GM23338 (cell line): ENCODE results near the gene ANKRD65. TPM values are rescaled to one million over a fixed set of nuclear protein-coding genes. Genes with fewer than 3 reads are reported as not detected.
"Not testable (repeated sequence)": the region's sequence is repeated elsewhere in the genome, so short reads cannot be mapped to it uniquely, and the experiment has no call there.

Experiments used
- ATAC-seq: fragments of 200-7000 bp; cut with Tn5 transposase; 3 replicates; pipeline ENCODE4 v1.9.1; 2020
- DNase-seq: peaks from one replicate; pipeline ENCODE4 v3.0.0-alpha.2; 2015; ENCODE audit warnings: low spot score
- H2AFZ ChIP-seq: fragments of 200-600 bp; sonication (generic); 2 replicates; pipeline ENCODE4 v1.8.0; 2016; ENCODE audit warnings: antibody characterized with exemption, mild to moderate bottlenecking, moderate library complexity
- H3F3A ChIP-seq: fragments of 200-600 bp; sonication (generic); replicated peaks from 2 replicates; pipeline ENCODE4 v1.8.0; 2017; ENCODE audit warnings: antibody characterized with exemption, mixed run types, low read depth
- H3K27ac ChIP-seq: fragments of 200-600 bp; sonication (generic); 2 replicates; pipeline ENCODE4 v1.6.1; 2016; ENCODE audit warnings: low read depth
- H3K27me3 ChIP-seq: fragments of 200-600 bp; sonication (generic); 2 replicates; pipeline ENCODE4 v1.8.0; 2016; ENCODE audit warnings: mild to moderate bottlenecking, mixed run types, moderate library complexity; ENCODE audit not compliant: insufficient read depth
- H3K36me3 ChIP-seq: fragments of 200-600 bp; sonication (generic); 2 replicates; pipeline ENCODE4 v1.8.0; 2016; ENCODE audit warnings: mild to moderate bottlenecking; ENCODE audit not compliant: insufficient read depth
- H3K4me1 ChIP-seq: fragments of 200-600 bp; sonication (generic); 2 replicates; pipeline ENCODE4 v1.8.0; 2016; ENCODE audit warnings: mild to moderate bottlenecking, moderate library complexity; ENCODE audit not compliant: insufficient read depth
- H3K4me2 ChIP-seq: fragments of 200-600 bp; sonication (generic); 2 replicates; pipeline ENCODE4 v1.7.1; 2017; ENCODE audit warnings: mixed run types
- H3K4me3 ChIP-seq: fragments of 200-600 bp; sonication (generic); 2 replicates; pipeline ENCODE4 v1.6.1; 2016; ENCODE audit warnings: mixed run types
- H3K79me2 ChIP-seq: fragments of 200-600 bp; sonication (generic); replicated peaks from 2 replicates; pipeline ENCODE4 v1.8.0; 2017; ENCODE audit warnings: mild to moderate bottlenecking; ENCODE audit not compliant: insufficient read depth
- H3K9me2 ChIP-seq: fragments of 200-600 bp; sonication (generic); 2 replicates; pipeline ENCODE4 v1.8.0; 2017; ENCODE audit not compliant: insufficient read depth
- H4K20me1 ChIP-seq: fragments of 200-600 bp; sonication (generic); replicated peaks from 2 replicates; pipeline ENCODE4 v1.8.0; 2017; ENCODE audit warnings: mild to moderate bottlenecking; ENCODE audit not compliant: insufficient read depth
- H3K27ac Mint-ChIP-seq: 2 replicates; pipeline ENCODE4 v1.8.0; 2020; ENCODE audit warnings: inconsistent platforms, mild to moderate bottlenecking, moderate library complexity, mixed read lengths
- H3K27me3 Mint-ChIP-seq: 3 replicates; pipeline ENCODE4 v1.8.0; 2022; ENCODE audit warnings: low read depth, mild to moderate bottlenecking, moderate library complexity, mixed read lengths, inconsistent platforms; ENCODE audit not compliant: insufficient read depth, poor library complexity
- H3K36me3 Mint-ChIP-seq: 3 replicates; pipeline ENCODE4 v1.8.0; 2021; ENCODE audit warnings: low read depth, mild to moderate bottlenecking, inconsistent platforms, moderate library complexity, mixed read lengths
- H3K4me1 Mint-ChIP-seq: 3 replicates; pipeline ENCODE4 v1.8.0; 2020; ENCODE audit warnings: mild to moderate bottlenecking, inconsistent platforms, mixed read lengths
- H3K4me3 Mint-ChIP-seq: 3 replicates; pipeline ENCODE4 v1.8.0; 2021; ENCODE audit warnings: moderate library complexity, mild to moderate bottlenecking, inconsistent platforms, mixed read lengths
- H3K9me3 Mint-ChIP-seq: 3 replicates; pipeline ENCODE4 v1.8.0; 2020; ENCODE audit warnings: moderate library complexity, mild to moderate bottlenecking, inconsistent platforms, mixed read lengths
- CREB1 ChIP-seq: fragments of 250-450 bp; sonication (Bioruptor Pico); IDR thresholded peaks from 2 replicates; pipeline ENCODE4 v1.5.0; 2020; ENCODE audit warnings: low read depth, mild to moderate bottlenecking, moderate library complexity
- EZH2 ChIP-seq: fragments of 200-600 bp; sonication (generic); IDR thresholded peaks from one replicate; pipeline ENCODE4 v1.8.0; 2017; ENCODE audit warnings: antibody characterized with exemption, mild to moderate bottlenecking, low read depth; ENCODE audit not compliant: unreplicated experiment
- EZH2phosphoT487 ChIP-seq: fragments of 200-600 bp; sonication (generic); IDR thresholded peaks from one replicate; pipeline ENCODE4 v1.8.1; 2018; ENCODE audit warnings: antibody characterized with exemption; ENCODE audit not compliant: unreplicated experiment
- JUNB ChIP-seq: IDR thresholded peaks from one replicate; pipeline ENCODE4 v1.6.1; 2016; ENCODE audit warnings: antibody characterized with exemption; ENCODE audit not compliant: unreplicated experiment
- POLR2AphosphoS5 ChIP-seq: IDR thresholded peaks from 2 replicates; pipeline ENCODE4 v1.6.1; 2016; ENCODE audit warnings: antibody characterized with exemption, low read depth
- REST ChIP-seq: IDR thresholded peaks from one replicate; pipeline ENCODE4 v1.6.1; 2018; ENCODE audit warnings: antibody characterized with exemption; ENCODE audit not compliant: unreplicated experiment
- ZNF114 ChIP-seq: fragments of 250-450 bp; sonication (Bioruptor Pico); IDR thresholded peaks from 2 replicates; pipeline ENCODE4 v1.5.0; 2020; ENCODE audit warnings: mild to moderate bottlenecking, moderate library complexity
- ZNF331 ChIP-seq: fragments of 250-450 bp; sonication (Bioruptor Pico); IDR thresholded peaks from 2 replicates; pipeline ENCODE4 v1.5.0; 2020; ENCODE audit warnings: low read depth, mild to moderate bottlenecking, moderate library complexity
- ZNF462 ChIP-seq: fragments of 250-450 bp; sonication (Bioruptor Pico); IDR thresholded peaks from 2 replicates; pipeline ENCODE4 v1.5.0; 2020; ENCODE audit warnings: mild to moderate bottlenecking, moderate library complexity
- polyA plus RNA-seq: library from polyadenylated mRNA; unstranded; fragments of >200 nt; fragmentation: Nextera tagmentation; extraction: Ambion mirVana; gene quantifications from 2 replicates; pipeline ENCODE4 v1.2.1, GENCODE V29; 2016
- total RNA-seq: library from RNA; depleted of rRNA; stranded (reverse); fragments of >200 nt; shearing (Covaris generic); gene quantifications from 2 replicates; pipeline ENCODE4 v1.2.3, GENCODE V29; 2014
- TF ChIP-seq, protein P1 (sequence below), 2 experiments: fragments of 200-600 bp in 1 of 2; sonication (generic) in 1 of 2; conservative IDR thresholded peaks; 2 replicates each; pipeline versions ENCODE4 v1.5.1 to v1.6.1; 2016 to 2017; ENCODE audit warnings: antibody characterized with exemption in 2 of 2, low read depth in 2 of 2, mild to moderate bottlenecking in 2 of 2, moderate library complexity in 1 of 2

Gene ANKRD65
- total and polyA plus RNA-seq, 2 experiments from 2014 or later: 1.6 to 1.7 TPM

GRCh38 chr1:1429671-1430073, 8.6 kb upstream of the ANKRD65 start (continued):
- no peak for TF ChIP-seq ZNF462 (CRISPR knock-in tag)
- no peak for TF ChIP-seq EZH2
- TF ChIP-seq JUNB: no peak
- no peak for TF ChIP-seq POLR2AphosphoS5
- TF ChIP-seq EZH2phosphoT487: no peak
- TF ChIP-seq REST: no peak
- TF ChIP-seq CREB1: no peak
- TF ChIP-seq, protein P1, sequence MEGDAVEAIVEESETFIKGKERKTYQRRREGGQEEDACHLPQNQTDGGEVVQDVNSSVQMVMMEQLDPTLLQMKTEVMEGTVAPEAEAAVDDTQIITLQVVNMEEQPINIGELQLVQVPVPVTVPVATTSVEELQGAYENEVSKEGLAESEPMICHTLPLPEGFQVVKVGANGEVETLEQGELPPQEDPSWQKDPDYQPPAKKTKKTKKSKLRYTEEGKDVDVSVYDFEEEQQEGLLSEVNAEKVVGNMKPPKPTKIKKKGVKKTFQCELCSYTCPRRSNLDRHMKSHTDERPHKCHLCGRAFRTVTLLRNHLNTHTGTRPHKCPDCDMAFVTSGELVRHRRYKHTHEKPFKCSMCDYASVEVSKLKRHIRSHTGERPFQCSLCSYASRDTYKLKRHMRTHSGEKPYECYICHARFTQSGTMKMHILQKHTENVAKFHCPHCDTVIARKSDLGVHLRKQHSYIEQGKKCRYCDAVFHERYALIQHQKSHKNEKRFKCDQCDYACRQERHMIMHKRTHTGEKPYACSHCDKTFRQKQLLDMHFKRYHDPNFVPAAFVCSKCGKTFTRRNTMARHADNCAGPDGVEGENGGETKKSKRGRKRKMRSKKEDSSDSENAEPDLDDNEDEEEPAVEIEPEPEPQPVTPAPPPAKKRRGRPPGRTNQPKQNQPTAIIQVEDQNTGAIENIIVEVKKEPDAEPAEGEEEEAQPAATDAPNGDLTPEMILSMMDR (conservative IDR thresholded peaks at IDR 0.05; ENCODE audit: low read depth in 2 of 2): no peak
- TF ChIP-seq ZNF114 (CRISPR knock-in tag): no peak
- no peak for TF ChIP-seq ZNF331 (CRISPR knock-in tag)

- H3K4me2 ChIP-seq, H3K27me3 ChIP-seq, ATAC-seq, H3K9me2 ChIP-seq, H3K36me3 ChIP-seq, H3K79me2 ChIP-seq, H3K4me3 Mint-ChIP-seq, H3K9me3 Mint-ChIP-seq, H2AFZ ChIP-seq, H3K4me3 ChIP-seq, H4K20me1 ChIP-seq, DNase-seq, H3K27ac Mint-ChIP-seq, H3K36me3 Mint-ChIP-seq, H3K27ac ChIP-seq: not testable (repeated sequence)
- H3K4me1 Mint-ChIP-seq: peaks cover 48% of the 10 kb centered on the region
- Histone ChIP-seq H3K4me1 (peaks cover 41% of the 10 kb centered on the region), H3F3A (peaks cover 17% of the 10 kb centered on the region)
- peaks cover 22% of the 10 kb centered on the region for H3K27me3 Mint-ChIP-seq
Observed at GRCh38 chr1:1428967-1429366, 7.9 kb upstream of the ANKRD65 start.
